CD14-positive monocyte (primary cell): ENCODE measurements around the gene MOK. TPM values are rescaled to one million over a fixed set of nuclear protein-coding genes. Genes with fewer than 3 reads are reported as not detected.
A peak's percentile ranks its signal among the peaks of the same experiment; 100 is the strongest.
"Not testable (repeated sequence)": the region's sequence is repeated elsewhere in the genome, so short reads cannot be mapped to it uniquely, and the experiment has no call there.

Source experiments
- DNase-seq, 3 donors: peaks; one replicate each; pipeline ENCODE4 v3.0.0-alpha.2; 2011 to 2022
- H2AFZ ChIP-seq: 2 replicates; pipeline ENCODE4 v1.6.0; 2012; ENCODE audit warnings: mild to moderate bottlenecking, low read depth, low read length, inconsistent platforms; ENCODE audit not compliant: insufficient read depth, poor library complexity, severe bottlenecking
- H3K27ac ChIP-seq, 2 donors: 1 replicate in 1 of 2; 2 replicates in 1 of 2; pipeline ENCODE4 v1.5.1; 2012 to 2013; ENCODE audit warnings: low read length in 2 of 2, control low read depth in 1 of 2, inconsistent platforms in 1 of 2, low read depth in 1 of 2, mild to moderate bottlenecking in 1 of 2
- H3K27me3 ChIP-seq, 2 donors: one replicate each; pipeline versions ENCODE4 v1.6.0 to v1.6.1; 2011 to 2013; ENCODE audit warnings: low read length in 2 of 2; ENCODE audit not compliant: control insufficient read depth in 2 of 2, insufficient read depth in 2 of 2
- H3K36me3 ChIP-seq, 2 donors: replicated peaks in 1 of 2; 1 replicate in 1 of 2; 2 replicates in 1 of 2; pipeline versions ENCODE4 v1.5.1 to v1.6.1; 2012 to 2013; ENCODE audit warnings: low read length in 2 of 2, control low read depth in 1 of 2, inconsistent platforms in 1 of 2, mild to moderate bottlenecking in 1 of 2; ENCODE audit not compliant: insufficient read depth in 2 of 2, control insufficient read depth in 1 of 2
- H3K4me1 ChIP-seq, 2 donors: 1 replicate in 1 of 2; 2 replicates in 1 of 2; pipeline versions ENCODE4 v1.5.1 to v1.6.1; 2012 to 2013; ENCODE audit warnings: low read length in 2 of 2, control low read depth in 1 of 2, inconsistent platforms in 1 of 2, mild to moderate bottlenecking in 1 of 2, moderate library complexity in 1 of 2; ENCODE audit not compliant: insufficient read depth in 2 of 2, control insufficient read depth in 1 of 2
- H3K4me2 ChIP-seq: replicated peaks from 2 replicates; pipeline ENCODE3; 2012; ENCODE audit warnings: low read length, moderate library complexity, mild to moderate bottlenecking; ENCODE audit not compliant: poor library complexity, severe bottlenecking; ENCODE audit errors: extremely low read depth
- H3K4me3 ChIP-seq, 3 experiments: fragments of 200-600 bp in 1 of 3; sonication (generic) in 1 of 3; replicated peaks in 1 of 3; 1 replicate in 2 of 3; 2 replicates in 1 of 3; pipeline ENCODE4 v1.5.1; 2011 to 2013; ENCODE audit warnings: low read length in 3 of 3, mild to moderate bottlenecking in 3 of 3, control low read depth in 2 of 3, low read depth in 2 of 3, inconsistent platforms in 1 of 3, moderate library complexity in 1 of 3
- H3K79me2 ChIP-seq: 2 replicates; pipeline ENCODE4 v1.6.0; 2012; ENCODE audit warnings: mild to moderate bottlenecking, control low read depth, inconsistent platforms, low read length, moderate library complexity; ENCODE audit not compliant: insufficient read depth
- H3K9ac ChIP-seq: 2 replicates; pipeline ENCODE4 v1.6.0; 2017; ENCODE audit warnings: low read length, mild to moderate bottlenecking; ENCODE audit not compliant: insufficient read depth, poor library complexity, severe bottlenecking
- H3K9me3 ChIP-seq, 2 donors: replicated peaks in 1 of 2; 1 replicate in 1 of 2; 2 replicates in 1 of 2; pipeline versions ENCODE4 v1.5.1 to v1.6.1; 2012 to 2013; ENCODE audit warnings: low read length in 2 of 2, control low read depth in 1 of 2; ENCODE audit not compliant: control insufficient read depth in 1 of 2, insufficient read depth in 1 of 2
- H4K20me1 ChIP-seq: 2 replicates; pipeline ENCODE4 v1.6.0; 2012; ENCODE audit warnings: mild to moderate bottlenecking, low read length, control low read depth, moderate library complexity; ENCODE audit not compliant: insufficient read depth
- H3K27ac Mint-ChIP-seq, 7 donors: one replicate each; pipeline ENCODE4 v1.8.0; 2020; ENCODE audit warnings: mild to moderate bottlenecking in 7 of 7, mixed read lengths in 7 of 7, moderate library complexity in 6 of 7, inconsistent platforms in 2 of 7
- H3K27me3 Mint-ChIP-seq, 3 donors: one replicate each; pipeline ENCODE4 v1.8.0; 2021 to 2022; ENCODE audit warnings: low read depth in 3 of 3, mild to moderate bottlenecking in 3 of 3, mixed read lengths in 3 of 3, moderate library complexity in 3 of 3, inconsistent platforms in 1 of 3
- H3K36me3 Mint-ChIP-seq, 2 donors: one replicate each; pipeline ENCODE4 v1.8.0; 2020; ENCODE audit warnings: mixed read lengths in 2 of 2, inconsistent platforms in 1 of 2, mild to moderate bottlenecking in 1 of 2
- H3K4me1 Mint-ChIP-seq: one replicate; pipeline ENCODE4 v1.8.0; 2020; ENCODE audit warnings: mild to moderate bottlenecking, mixed read lengths
- H3K4me3 Mint-ChIP-seq, 2 donors: one replicate each; pipeline ENCODE4 v1.8.0; 2020; ENCODE audit warnings: mild to moderate bottlenecking in 2 of 2, mixed read lengths in 2 of 2, moderate library complexity in 1 of 2
- H3K9me3 Mint-ChIP-seq, 7 donors: one replicate each; pipeline ENCODE4 v1.8.0; 2020 to 2022; ENCODE audit warnings: mixed read lengths in 7 of 7, mild to moderate bottlenecking in 6 of 7, moderate library complexity in 6 of 7, inconsistent platforms in 2 of 7
- WGBS: methylation state at CpG from one replicate; pipeline ENCODE4 v1.1.5; 2013; ENCODE audit warnings: missing lambda C conversion rate; ENCODE audit not compliant: insufficient coverage; 5-methylcytosine and 5-hydroxymethylcytosine counted together
- intact Hi-C, 2 donors: fragments of 100-400 bp; cut with micrococcal nuclease; formaldehyde crosslinking; loops; one replicate each; pipeline versions ENCODE4 v1.15.0 to v1.15.1; 2023
- polyA plus RNA-seq, 3 donors: library from polyadenylated mRNA; depleted of rRNA in 1 of 3; unstranded in 2 of 3; stranded (reverse) in 1 of 3; fragments of 300-500 nt in 2 of 3; fragments of >200 nt in 1 of 3; fragmentation: Illumina TruSeq in 2 of 3; gene quantifications; 1 replicate in 2 of 3; 2 replicates in 1 of 3; pipeline ENCODE4 v1.2.3, GENCODE V29; 2012 to 2021
- TF ChIP-seq, protein P1 (sequence below): fragments of 200-600 bp; IDR thresholded peaks from one replicate; pipeline ENCODE4 v1.8.0; 2022; ENCODE audit warnings: antibody characterized with exemption, mild to moderate bottlenecking

Gene MOK
- polyA plus RNA-seq, 3 donors: 0.67 to 3.4 (median 1.8) TPM

- WGBS: under 1% methylated on average over 49 of the region's 52 CpGs
- Histone ChIP-seq H3K36me3 (no peaks in the 10 kb centered on the region), H4K20me1 (no peaks in the 10 kb centered on the region), H3K4me2 (peak overlapping the region; percentile 97), H3K9me3 (no peaks in the 10 kb centered on the region), H3K27ac (no peak overlapping the region), H3K9ac (peak overlapping the region; percentile 32), H3K4me1 (peaks cover 45 to 49% of the 10 kb centered on the region in 2 donors), H3K27me3 (no peaks in the 10 kb centered on the region), H3K79me2 (no peaks in the 10 kb centered on the region), H2AFZ (peak overlapping the region; percentile 89), H3K4me3 (peak overlapping the region; percentile 40 to 82 (median 54))
- Mint-ChIP-seq H3K36me3 (no peaks in the 10 kb centered on the region), H3K27me3 (peaks cover 4 to 13% (median 5%) of the 10 kb centered on the region in 3 donors), H3K4me3 (peak overlapping the region; percentile 83 to 95), H3K9me3 (no peaks in the 10 kb centered on the region), H3K4me1 (peaks cover 44% of the 10 kb centered on the region), H3K27ac (peak overlapping the region in 4 of 7 donors; percentile 25 to 75 (median 72))
- intact Hi-C loops: loop anchor here in 1 of 2 donors (2.0 to 10.0 kb wide), 6 partner anchors 48 to 350 kb away; partner anchors contain the start of genes CINP, DYNC1H1, HSP90AA1 and TECPR2
- TF ChIP-seq, protein P1, sequence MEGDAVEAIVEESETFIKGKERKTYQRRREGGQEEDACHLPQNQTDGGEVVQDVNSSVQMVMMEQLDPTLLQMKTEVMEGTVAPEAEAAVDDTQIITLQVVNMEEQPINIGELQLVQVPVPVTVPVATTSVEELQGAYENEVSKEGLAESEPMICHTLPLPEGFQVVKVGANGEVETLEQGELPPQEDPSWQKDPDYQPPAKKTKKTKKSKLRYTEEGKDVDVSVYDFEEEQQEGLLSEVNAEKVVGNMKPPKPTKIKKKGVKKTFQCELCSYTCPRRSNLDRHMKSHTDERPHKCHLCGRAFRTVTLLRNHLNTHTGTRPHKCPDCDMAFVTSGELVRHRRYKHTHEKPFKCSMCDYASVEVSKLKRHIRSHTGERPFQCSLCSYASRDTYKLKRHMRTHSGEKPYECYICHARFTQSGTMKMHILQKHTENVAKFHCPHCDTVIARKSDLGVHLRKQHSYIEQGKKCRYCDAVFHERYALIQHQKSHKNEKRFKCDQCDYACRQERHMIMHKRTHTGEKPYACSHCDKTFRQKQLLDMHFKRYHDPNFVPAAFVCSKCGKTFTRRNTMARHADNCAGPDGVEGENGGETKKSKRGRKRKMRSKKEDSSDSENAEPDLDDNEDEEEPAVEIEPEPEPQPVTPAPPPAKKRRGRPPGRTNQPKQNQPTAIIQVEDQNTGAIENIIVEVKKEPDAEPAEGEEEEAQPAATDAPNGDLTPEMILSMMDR: peak; percentile 99
- DNase-seq: peak; percentile 67 to 79 (median 77)
Observed at GRCh38 chr14:102314242-102315011, 9.5 kb upstream of the MOK start.

GRCh38 chr14:102303664-102304063, 1.3 kb downstream of the MOK start:
- no peaks in the 10 kb centered on the region for H3K36me3 Mint-ChIP-seq
- H4K20me1 ChIP-seq: no peaks in the 10 kb centered on the region
- H3K27ac ChIP-seq: no peak overlapping the region
- peak overlapping the region; percentile 99 for H2AFZ ChIP-seq
- TF ChIP-seq, protein P1: no peak
- H3K79me2 ChIP-seq: no peaks in the 10 kb centered on the region
- H3K27me3 Mint-ChIP-seq: peaks cover 3 to 6% (median 4%) of the 10 kb centered on the region in 3 donors
- H3K4me1 Mint-ChIP-seq: peaks cover 6% of the 10 kb centered on the region
- H3K9me3 Mint-ChIP-seq: peaks cover 0 to under 1% (median 0%) of the 10 kb centered on the region in 7 donors
- H3K4me3 Mint-ChIP-seq: no peak overlapping the region
- H3K27ac Mint-ChIP-seq: no peak overlapping the region
- peaks cover 10 to 12% of the 10 kb centered on the region in 2 donors for H3K4me1 ChIP-seq
- intact Hi-C loops: no loop called here
- peaks cover 0 to 4% of the 10 kb centered on the region in 2 donors for H3K27me3 ChIP-seq
- no peak for DNase-seq
- H3K9ac ChIP-seq: no peak overlapping the region
- no CpG with 5 or more reads among the region's 3 CpGs for WGBS
- no peaks in the 10 kb centered on the region for H3K36me3 ChIP-seq
- H3K4me2 ChIP-seq: no peak overlapping the region
- no peaks in the 10 kb centered on the region for H3K9me3 ChIP-seq
- H3K4me3 ChIP-seq: no peak overlapping the region

DNA sequence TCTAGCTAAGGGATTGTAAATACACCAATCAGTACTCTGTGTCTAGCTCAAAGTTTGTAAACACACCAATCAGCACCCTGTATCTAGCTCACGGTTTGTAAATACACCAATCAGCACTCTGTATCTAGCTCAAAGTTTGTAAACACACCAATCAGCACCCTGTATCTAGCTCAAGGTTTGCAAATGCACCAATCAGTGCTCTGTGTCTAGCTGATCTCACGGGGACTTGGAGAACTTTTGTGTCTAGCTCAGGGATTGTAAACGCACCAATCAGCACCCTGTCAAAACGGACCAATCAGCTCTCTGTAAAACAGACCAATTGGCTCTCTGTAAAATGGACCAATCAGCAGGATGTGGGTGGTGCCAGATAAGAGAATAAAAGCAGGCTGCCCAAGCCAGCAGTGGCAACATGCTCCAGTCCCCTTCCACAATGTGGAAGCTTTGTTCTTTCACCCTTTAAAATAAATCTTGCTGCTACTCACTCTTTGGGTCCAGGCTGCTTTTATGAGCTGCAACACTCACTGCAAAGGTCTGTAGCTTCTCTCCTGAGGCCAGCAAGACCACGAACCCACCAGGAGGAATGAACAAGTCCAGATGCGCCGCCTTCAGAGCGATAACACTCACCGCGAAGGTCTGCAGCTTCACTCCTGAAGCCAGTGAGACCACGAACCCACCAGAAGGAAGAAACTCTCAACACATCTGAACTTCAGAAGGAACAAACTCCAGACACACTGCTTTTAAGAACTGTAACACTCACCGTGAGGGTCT, 6.5 kb downstream of the MOK start:
- H4K20me1 ChIP-seq, H3K4me3 ChIP-seq, H3K9ac ChIP-seq, H3K27ac ChIP-seq, H3K79me2 ChIP-seq, intact Hi-C loops, H3K36me3 ChIP-seq, H2AFZ ChIP-seq, H3K4me1 Mint-ChIP-seq, DNase-seq, H3K27me3 Mint-ChIP-seq, H3K9me3 Mint-ChIP-seq, H3K36me3 Mint-ChIP-seq, H3K27me3 ChIP-seq, H3K4me1 ChIP-seq, H3K27ac Mint-ChIP-seq, H3K4me2 ChIP-seq, H3K9me3 ChIP-seq: not testable (repeated sequence)
- WGBS: 60% methylated on average over 2 of the region's 12 CpGs
- H3K4me3 Mint-ChIP-seq: peak overlapping the region in 1 of 2 donors; percentile 43
